MG63 (cell line): Measurements from ENCODE around the gene RNF167. TPM values are rescaled to one million over a fixed set of nuclear protein-coding genes. Genes with fewer than 3 reads are reported as not detected.
"Not testable (repeated sequence)": the region's sequence is repeated elsewhere in the genome, so short reads cannot be mapped to it uniquely, and the experiment has no call there.

ENCODE experiments used
- DNase-seq: peaks from one replicate; pipeline ENCODE4 v3.0.0-alpha.2; 2020
- H3K27me3 ChIP-seq: fragments of 250-450 bp; sonication (Bioruptor Pico); 2 replicates; pipeline ENCODE4 v1.5.1; 2020; ENCODE audit warnings: mild to moderate bottlenecking, moderate library complexity
- H3K36me3 ChIP-seq: fragments of 250-450 bp; sonication (Bioruptor Pico); 2 replicates; pipeline ENCODE4 v1.5.1; 2020; ENCODE audit warnings: mild to moderate bottlenecking, moderate library complexity
- H3K4me3 ChIP-seq: fragments of 250-450 bp; sonication (Bioruptor Pico); 2 replicates; pipeline ENCODE4 v1.5.1; 2020; ENCODE audit warnings: mild to moderate bottlenecking, moderate library complexity
- H3K9me3 ChIP-seq: fragments of 250-450 bp; sonication (Bioruptor Pico); 2 replicates; pipeline ENCODE4 v1.5.1; 2020; ENCODE audit warnings: mild to moderate bottlenecking, moderate library complexity
- total RNA-seq: library from RNA; depleted of rRNA; stranded (reverse); fragments of >200 nt; shearing (Covaris generic); gene quantifications from 2 replicates; pipeline ENCODE4 v1.2.3, GENCODE V29; 2014; ENCODE audit warnings: low replicate concordance

The RNF167 gene
- total RNA-seq, 1 experiment from 2014 or later: 29.9 TPM

DNA sequence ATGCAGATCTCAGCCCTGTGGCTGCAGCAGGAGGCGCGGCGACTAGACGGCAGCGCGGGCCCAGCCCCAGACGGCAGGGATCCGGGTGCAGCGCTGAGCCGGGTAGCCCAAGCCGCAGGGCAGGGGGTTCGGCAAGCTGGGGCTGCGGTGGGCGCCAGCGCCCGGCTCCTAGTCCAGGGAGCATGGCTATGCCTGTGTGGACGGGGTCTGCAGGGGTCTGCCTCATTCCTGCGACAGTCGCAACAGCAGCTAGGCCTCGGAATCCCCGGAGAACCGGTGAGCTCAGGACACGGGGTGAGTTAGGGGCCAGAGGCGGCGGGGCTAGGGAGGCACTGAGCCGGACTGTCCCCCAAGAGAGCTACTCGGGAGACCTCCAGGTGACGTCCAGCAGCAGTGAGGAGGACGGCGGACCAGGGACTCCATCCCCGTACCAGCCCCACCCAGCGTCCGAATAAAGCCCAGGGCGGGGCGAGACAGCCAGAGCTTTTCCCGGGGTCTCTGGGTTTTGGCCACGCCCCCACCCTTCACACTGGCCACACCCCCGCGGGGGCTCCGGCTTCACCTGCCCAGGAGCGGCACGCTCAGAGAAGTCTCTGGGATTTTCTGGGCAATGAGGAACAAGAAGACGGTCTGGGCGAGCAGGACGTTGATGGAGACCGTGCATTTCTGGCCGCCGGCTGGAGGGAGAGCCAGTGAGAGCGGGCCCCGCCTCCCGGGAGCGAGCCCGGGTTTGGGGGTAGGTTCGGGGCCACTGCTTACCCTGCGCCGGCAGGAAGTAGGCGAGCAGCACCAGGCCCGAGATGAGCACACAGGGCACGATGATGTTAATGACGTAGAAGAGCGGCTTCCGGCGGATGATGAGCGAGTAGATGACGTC lies 39.6 kb upstream of the RNF167 start:
- H3K27me3 ChIP-seq: no peaks in the 10 kb centered on the region
- no peak overlapping the region for H3K4me3 ChIP-seq
- no peaks in the 10 kb centered on the region for H3K36me3 ChIP-seq
- H3K9me3 ChIP-seq: no peaks in the 10 kb centered on the region
- DNase-seq: no peak

DNA sequence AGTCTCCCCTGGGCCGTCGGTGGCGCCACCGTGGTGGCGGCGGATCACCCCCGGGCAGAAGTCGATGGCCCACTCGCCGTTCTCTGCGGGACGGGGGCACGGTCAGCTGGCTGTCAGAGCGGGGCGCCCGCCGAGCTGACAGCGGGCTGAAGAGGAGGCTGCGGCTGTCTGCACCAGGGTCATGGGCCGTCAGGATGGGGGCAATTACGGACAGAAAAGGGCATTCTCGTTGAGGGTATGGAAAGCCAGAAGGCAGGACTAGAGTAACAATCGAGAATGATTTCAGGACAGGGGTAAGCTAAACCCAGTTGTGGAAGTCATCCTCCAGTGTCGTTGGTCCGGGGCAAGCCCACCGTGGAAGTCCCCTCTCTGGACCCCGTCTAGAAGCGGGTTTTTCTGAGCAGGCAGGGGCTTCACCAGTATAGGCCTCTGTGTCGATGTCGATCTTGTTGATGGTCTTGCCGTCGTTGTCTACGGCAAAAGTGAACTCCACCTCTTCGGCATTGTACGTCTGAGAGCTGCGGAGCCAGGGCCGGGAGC lies 38.9 kb upstream of the RNF167 start:
- no peaks in the 10 kb centered on the region for H3K36me3 ChIP-seq
- H3K9me3 ChIP-seq: no peaks in the 10 kb centered on the region
- H3K4me3 ChIP-seq: no peak overlapping the region
- no peaks in the 10 kb centered on the region for H3K27me3 ChIP-seq
- DNase-seq: no peak

DNA sequence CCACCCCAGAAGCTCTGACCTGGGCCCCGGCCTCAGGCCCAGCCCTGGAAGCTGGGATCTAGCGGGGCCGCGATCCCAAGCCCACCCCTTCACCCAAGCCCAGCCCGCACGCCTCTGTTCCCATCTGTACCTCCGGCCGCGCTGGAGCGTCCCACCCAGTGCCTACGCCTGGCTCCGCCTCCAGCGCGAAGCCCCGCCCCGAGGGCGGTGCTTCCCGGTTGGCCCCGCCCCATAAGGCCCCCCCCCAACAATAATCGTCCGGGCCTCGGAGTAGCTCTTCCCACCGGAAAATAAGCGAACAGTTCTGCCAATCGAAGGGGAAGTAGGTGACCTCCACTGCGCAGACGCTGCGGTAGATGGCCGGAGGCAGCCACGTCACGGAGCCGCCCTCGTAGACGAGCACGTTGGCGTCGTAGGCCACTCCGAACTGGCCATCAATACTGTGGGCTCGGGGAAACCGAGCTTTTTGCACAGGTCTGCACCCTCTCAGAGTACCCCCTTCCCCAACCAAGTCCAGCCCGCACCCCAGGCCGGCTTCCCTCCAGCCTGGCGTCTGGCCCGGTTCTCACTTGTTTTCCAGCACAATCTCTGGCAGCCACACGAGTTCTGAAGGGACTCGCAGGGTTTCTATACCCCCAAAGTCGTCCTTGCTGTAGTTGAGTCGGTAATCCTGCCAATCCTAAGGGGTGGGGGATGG lies 38.3 kb upstream of the RNF167 start:
- H3K4me3 ChIP-seq: no peak overlapping the region
- no peak for DNase-seq
- H3K36me3 ChIP-seq: no peaks in the 10 kb centered on the region
- no peaks in the 10 kb centered on the region for H3K27me3 ChIP-seq
- no peaks in the 10 kb centered on the region for H3K9me3 ChIP-seq

DNA sequence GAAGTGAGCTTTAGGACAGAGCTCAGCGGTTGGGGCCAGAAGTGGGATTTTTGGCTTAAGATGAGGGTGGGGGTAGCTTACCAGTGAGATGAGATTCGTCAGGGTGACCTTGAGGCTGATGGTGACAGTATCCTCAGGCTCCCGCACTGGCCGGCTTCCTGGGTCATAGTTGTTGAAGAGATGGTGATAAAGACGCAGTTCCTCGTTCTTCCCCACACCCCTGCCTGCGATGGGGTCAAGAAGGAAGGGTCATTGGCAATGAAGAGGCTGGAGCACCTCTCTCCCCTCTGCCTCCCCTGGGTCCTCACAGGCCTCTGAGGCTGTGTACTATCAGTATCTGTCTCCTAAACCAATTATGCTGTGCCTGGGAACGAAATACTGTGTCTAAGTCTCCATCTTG lies 37.5 kb upstream of the RNF167 start:
- no peaks in the 10 kb centered on the region for H3K27me3 ChIP-seq
- no peaks in the 10 kb centered on the region for H3K9me3 ChIP-seq
- no peak for DNase-seq
- no peak overlapping the region for H3K4me3 ChIP-seq
- H3K36me3 ChIP-seq: no peaks in the 10 kb centered on the region

DNA sequence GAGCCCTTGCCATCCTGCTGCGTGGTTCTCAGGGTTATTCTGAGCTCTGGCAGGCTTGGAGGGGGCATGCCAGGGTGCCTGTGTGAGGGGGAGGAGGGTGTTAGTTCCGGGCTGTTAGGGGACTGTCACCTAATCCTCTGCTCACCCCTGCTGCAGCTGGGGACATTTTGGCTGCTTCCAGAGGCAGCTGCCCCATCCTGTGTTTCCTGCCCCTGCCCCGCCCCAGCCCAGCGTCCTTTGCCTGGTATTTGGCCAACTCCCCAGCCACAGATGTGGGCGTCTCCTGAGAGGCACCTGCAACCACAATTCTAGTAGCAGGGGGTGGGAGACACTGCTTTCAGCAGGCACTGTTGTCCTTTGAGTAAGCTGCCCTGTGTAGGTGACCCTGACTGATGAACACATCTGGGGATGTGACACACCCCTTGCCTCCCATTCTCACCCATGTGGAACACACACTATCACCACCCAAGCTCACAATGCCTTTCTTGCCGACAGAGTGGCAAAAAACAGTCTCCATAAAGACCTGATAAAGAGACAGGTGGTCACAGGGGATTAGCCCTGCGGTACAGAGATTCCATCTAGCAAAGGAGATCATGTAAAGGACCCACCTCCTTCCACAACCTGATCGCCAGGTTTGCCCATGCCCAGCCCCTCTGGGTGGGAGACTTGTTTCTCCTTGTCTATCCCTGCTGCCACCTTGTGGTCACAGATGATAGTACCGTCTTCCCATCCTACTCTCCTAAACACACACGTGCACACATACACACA lies 36.8 kb upstream of the RNF167 start, which contains the start of gene CHRNE:
Gene CHRNE (minus strand): TSS at position 48 of the 768 bp plus-strand sequence. CDS start 35 bp downstream, at position 13.
- H3K4me3 ChIP-seq: no peak within 1 kb of the TSS
- DNase-seq: peak; percentile 48
- H3K9me3 ChIP-seq: no peaks in the 10 kb centered on the region
- no peaks in the 10 kb centered on the region for H3K36me3 ChIP-seq
- no peaks in the 10 kb centered on the region for H3K27me3 ChIP-seq

DNA sequence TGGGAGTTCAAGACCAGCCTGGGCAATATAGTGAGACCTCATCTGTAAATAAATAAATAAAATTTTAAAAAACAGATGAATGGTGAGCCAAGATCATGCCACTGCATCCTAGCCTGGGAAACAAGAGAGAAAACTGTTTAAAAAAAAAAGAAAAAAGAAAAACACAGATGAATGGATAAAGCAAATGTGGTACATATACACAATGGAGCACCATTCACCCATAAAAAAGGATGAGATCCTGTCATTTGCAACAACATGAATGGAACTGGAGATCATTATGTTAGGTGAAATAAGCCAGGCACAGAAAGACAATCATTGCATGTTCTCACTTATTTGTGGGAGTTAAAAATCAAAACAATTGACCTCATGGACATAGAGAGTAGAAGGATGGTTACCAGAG lies 33.4 kb upstream of the RNF167 start:
- H3K4me3 ChIP-seq, DNase-seq, H3K27me3 ChIP-seq, H3K9me3 ChIP-seq, H3K36me3 ChIP-seq: not testable (repeated sequence)

DNA sequence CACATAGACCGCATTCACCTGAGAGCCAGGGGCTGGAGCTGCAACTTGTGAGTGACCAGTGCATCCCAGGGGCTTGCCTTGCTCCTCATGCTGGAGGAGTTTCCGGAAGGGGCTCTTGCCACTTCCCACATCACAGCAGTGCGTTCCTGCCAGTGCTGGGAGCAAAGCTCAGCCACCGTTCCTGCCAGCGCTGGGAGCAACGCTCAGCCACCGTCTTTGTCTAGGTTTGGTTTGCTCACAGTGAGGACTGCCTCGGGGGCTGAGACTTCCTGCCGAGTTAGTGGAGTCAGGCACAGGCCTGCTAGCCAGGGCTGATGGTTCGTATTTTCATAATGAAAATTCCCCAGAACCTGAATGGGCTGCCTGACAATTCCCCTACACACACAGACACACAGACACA lies 31.8 kb upstream of the RNF167 start:
- peak; percentile 19 for DNase-seq
- H3K9me3 ChIP-seq: no peaks in the 10 kb centered on the region
- no peaks in the 10 kb centered on the region for H3K36me3 ChIP-seq
- no peaks in the 10 kb centered on the region for H3K27me3 ChIP-seq
- no peak overlapping the region for H3K4me3 ChIP-seq

DNA sequence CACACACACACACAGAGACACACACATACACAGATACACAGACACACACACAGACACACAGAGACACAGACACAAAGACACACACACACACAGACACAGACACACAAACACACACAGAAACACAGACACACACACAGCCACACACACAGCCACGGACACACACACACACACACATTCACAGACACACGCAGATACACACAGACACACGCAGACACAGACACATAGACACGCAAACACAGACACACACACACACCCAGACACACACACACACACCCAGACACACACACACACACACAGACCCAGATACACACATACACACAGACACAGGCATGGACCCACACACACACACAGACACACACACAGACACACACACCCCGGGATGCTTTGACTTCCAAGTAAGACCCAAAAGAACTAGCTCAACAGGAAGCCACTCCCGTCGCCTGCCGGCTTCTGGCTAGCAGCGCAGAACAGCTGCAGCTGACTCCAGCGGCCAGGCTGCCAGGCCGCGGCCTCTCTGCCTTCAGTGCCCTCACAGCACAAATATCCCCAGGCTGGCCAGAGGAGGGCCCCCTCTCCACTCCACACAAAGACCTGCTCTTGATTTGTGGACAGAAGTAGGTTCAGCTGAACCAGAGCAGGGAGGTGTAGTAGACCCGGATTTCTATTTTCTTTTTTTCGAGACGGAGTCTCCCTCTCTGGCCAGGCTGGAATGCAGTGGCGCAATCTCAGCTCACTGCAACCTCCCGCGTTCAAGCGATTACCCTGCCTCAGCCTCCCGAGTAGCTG lies 31.2 kb upstream of the RNF167 start:
- no peak overlapping the region for H3K4me3 ChIP-seq
- peak; percentile 87 for DNase-seq
- no peaks in the 10 kb centered on the region for H3K27me3 ChIP-seq
- H3K9me3 ChIP-seq: no peaks in the 10 kb centered on the region
- no peaks in the 10 kb centered on the region for H3K36me3 ChIP-seq

DNA sequence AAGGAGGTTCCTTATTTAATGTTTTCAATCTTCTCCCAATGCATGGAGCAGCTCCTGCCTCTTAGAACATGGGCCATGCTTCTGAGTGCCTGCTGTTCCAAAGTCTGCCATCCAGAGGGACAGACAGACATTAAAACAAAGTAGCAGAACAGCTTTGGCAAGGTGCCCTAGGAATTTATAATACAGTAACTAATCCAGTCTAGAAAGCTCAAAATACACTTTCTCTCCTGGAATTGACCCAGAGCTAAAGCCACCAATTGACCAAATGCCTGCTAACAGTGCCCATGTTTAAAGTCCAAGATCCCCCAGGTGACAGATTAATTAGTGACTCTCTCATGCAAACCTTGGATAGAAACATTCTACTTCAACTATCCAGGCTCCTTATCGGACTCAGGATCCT lies 26.1 kb upstream of the RNF167 start:
- H3K27me3 ChIP-seq: no peaks in the 10 kb centered on the region
- no peak for DNase-seq
- no peaks in the 10 kb centered on the region for H3K36me3 ChIP-seq
- no peak overlapping the region for H3K4me3 ChIP-seq
- H3K9me3 ChIP-seq: no peaks in the 10 kb centered on the region

DNA sequence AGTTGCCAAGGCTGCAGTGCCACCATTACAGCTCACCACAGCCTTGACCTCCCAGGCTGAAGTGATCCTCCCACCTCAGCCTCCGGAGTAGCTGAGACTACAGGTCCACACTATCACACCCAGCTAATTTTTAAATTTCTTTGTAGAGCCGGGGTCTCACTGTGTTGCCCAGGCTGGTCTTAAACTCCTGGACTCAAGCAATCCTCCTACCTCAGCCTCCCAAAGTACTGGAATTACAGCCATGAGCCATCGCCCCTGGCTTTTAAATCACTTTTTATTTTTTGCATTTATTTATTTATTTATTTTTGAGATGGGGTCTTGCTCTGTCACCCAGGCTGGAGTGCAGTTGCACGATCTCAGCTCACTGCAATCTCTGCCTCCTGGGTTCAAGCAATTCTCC lies 25.5 kb upstream of the RNF167 start:
- DNase-seq, H3K36me3 ChIP-seq: not testable (repeated sequence)

DNA sequence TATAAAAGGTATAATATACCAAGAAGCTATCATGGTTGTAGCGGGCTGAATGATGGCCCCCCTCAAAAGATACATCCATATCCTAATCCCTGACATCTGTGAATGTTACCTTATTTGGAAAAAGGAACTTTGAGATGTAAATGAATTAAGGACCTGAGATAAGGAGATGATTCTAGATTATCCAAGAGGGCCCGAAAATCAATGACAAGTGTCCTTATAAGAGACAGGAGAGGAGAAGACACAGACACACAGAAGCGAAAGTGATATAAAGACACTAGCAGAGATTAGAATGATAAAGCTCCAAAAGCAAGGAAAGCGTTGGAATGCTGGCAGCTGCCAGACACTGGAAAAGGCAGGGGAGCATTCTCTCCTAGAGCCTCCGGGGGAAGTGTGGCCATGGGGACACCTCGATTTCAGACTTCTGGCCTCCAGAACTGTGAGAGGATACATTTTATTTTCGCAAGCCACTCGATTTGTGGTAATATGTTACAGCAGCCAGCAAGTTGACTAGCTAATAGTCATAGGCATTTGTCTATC lies 20.5 kb upstream of the RNF167 start:
- H3K4me3 ChIP-seq: no peak overlapping the region
- H3K9me3 ChIP-seq: no peaks in the 10 kb centered on the region
- no peaks in the 10 kb centered on the region for H3K27me3 ChIP-seq
- DNase-seq: no peak
- no peaks in the 10 kb centered on the region for H3K36me3 ChIP-seq

More for the DNA sequence above, 25.5 kb upstream of the RNF167 start:
- not testable (repeated sequence) for H3K9me3 ChIP-seq, H3K27me3 ChIP-seq, H3K4me3 ChIP-seq

DNA sequence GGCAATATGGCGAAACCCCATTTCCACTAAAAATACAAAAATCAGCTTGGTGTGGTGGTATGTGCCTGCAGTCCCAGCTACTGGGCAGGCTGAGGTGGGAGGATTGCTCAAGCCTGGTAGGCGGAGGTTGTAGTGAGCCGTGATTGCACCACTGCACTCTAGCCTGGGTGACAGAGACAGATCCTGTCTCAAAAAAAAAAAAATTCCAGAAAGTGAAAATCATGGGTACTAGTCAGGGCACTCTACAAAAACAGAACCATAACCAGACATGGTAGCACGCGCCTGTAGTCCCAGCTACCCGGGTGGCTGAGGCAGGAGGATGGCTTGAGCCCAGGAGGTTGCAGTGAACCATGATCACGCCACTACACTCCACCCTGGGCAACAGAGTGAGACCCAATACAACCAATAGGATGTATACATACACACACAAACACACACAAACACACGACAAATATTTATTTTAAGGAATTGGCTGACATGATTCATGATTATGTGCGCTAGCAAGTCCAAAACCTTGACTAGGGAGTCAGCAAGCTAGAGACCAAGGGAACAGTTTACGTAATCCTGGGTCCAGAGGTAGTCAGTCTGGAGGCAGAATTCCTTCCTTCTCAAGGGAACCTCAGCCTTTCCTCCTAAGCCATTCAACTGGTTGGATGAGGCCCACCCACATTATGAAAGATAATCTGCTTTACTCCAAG lies 19.6 kb upstream of the RNF167 start:
- Histone ChIP-seq H3K9me3 (no peaks in the 10 kb centered on the region), H3K36me3 (no peaks in the 10 kb centered on the region), H3K27me3 (no peaks in the 10 kb centered on the region), H3K4me3 (no peak overlapping the region)
- no peak for DNase-seq

DNA sequence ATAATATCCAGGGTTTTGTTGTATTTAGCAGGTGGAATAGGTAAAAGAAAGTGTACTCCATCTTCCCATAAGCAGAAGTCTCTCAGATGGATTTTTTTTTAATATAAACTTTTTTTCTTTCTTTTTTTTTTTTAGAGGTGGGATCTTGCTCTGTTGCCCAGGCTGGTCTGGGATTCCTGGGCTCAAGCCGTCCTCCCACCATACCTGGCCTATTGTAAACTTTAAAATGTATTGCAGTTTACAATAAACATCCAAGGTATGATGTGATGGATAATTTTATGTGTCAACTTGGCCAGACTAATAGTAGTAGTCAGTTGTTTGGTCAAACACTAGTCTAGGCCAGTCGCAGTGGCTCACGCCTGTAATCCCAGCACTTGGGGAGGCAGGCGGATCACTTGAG lies 18.7 kb upstream of the RNF167 start:
- Histone ChIP-seq H3K4me3 (no peak overlapping the region), H3K27me3 (no peaks in the 10 kb centered on the region), H3K36me3 (no peaks in the 10 kb centered on the region), H3K9me3 (no peaks in the 10 kb centered on the region)
- no peak for DNase-seq

DNA sequence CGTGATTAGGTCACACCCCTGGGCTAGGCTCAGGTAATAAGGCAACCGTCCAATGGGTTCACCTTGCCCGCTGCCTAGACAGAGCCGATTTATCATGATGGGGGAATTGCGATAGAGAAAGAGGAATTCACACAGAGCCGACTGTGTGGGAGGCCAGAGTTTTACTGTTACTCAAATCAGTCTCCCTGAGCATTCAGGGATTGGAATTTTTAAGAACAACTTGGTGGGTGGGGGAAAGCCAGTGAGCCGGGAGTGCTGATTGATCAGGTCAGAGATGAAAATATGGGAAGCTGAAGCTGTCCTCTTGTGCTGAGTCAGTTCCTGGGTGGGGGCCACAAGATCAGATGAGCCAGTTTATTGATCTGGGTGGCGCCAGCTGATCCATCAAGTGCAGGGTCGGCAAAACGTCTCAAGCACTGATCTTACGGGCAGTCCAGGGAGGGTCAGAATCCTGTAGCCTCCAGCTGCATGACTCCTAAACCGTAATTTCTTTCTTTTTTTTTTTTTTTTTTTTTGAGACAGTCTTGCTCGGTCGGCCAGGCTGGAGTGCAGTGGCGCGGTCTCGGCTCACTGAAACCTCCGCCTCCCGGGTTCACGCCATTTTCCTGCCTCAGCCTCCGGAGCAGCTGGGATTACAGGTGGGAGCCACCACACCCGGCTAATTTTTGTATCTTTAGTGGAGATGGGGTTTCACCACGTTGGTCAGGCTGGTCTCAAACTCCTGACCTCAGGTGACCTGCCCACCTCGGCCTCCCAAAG lies 13.3 kb upstream of the RNF167 start:
- not testable (repeated sequence) for H3K9me3 ChIP-seq, H3K27me3 ChIP-seq, DNase-seq, H3K36me3 ChIP-seq, H3K4me3 ChIP-seq

DNA sequence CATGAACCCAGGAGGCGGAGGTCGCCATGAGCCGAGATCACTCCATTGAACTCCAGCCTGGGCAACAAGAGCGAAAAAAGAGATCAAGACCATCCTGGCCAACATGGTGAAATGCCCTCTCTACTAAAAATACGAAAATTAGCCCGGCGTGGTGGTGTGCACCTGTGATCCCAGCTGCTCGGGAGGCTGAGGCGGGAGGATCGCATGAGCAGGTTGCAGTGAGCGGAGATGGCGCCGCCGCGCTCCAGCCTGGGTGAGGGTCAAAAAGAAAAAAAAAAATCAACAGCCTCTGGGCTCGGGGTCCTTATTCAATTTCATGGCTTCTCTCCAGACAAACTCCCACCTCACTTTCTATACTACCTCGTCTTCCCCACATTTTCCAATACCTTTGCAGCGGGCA lies 11.2 kb upstream of the RNF167 start:
- no peaks in the 10 kb centered on the region; the same call in 1 of the 2 replicates for H3K36me3 ChIP-seq
- no peaks in the 10 kb centered on the region for H3K9me3 ChIP-seq
- H3K4me3 ChIP-seq: no peak overlapping the region
- no peak for DNase-seq
- no peaks in the 10 kb centered on the region for H3K27me3 ChIP-seq
